Hepatocyte (in vitro differentiated cells): ENCODE data around the gene KIAA0586.
A peak's percentile ranks its signal among the peaks of the same experiment; 100 is the strongest.

Source experiments
- EZH2 ChIP-seq: fragments of 200-600 bp; sonication (generic); IDR thresholded peaks from 2 replicates; pipeline ENCODE4 v1.6.1; 2016; ENCODE audit warnings: antibody characterized with exemption, mild to moderate bottlenecking, borderline replicate concordance
- TF ChIP-seq, protein P1 (sequence below): fragments of 200-600 bp; sonication (generic); IDR thresholded peaks from 2 replicates; pipeline ENCODE4 v1.5.1; 2016; ENCODE audit warnings: antibody characterized with exemption, mild to moderate bottlenecking; ENCODE audit not compliant: poor library complexity

DNA sequence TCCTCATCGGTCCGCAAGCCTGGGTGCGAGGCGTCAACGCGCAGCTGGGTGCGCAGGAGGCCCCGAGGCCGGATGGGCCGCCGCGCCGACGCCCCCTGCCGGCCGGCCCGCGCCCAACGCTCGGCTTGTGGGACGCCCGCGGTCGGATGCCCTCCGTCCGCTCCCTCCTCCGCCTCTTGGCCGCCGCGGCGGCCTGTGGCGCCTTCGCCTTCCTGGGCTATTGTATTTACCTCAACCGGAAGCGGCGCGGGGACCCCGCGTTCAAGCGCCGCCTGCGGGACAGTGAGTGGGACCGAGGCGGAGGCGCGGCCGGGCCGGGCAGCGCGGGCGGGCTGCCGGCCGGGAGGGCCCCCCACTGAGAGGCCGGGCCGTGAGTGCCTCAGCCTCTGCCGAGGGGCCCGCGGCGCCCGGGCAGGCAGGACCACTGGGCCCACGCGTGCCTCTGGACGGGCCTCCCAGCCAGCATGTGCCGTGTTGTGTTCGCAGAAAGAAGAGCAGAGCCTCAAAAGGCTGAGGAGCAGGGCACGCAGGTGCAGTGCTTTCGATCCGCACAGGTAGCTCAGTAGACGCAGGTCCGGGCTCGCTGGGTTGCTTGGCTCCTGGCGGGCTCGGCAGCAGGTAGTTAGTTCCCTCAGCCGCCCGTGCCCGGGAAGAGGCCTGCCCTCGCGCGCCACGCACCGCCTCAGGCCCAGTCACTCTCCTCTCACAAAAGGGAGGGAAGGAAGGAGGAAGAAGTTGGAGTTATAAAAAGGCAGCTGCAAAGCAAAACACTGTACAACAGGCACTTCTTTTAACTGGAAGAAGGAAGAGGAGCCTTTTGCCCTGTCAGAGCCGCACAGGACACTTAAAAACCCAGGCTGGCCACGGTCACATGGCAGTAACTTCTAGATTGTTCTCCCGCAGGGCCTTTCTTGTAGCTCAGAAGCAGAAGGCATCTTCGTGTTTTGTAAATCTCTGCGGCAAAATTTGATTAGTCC, 31.4 kb upstream of the KIAA0586 start, which contains the start of gene TOMM20L:
- no peak for TF ChIP-seq EZH2
- TF ChIP-seq, protein P1, sequence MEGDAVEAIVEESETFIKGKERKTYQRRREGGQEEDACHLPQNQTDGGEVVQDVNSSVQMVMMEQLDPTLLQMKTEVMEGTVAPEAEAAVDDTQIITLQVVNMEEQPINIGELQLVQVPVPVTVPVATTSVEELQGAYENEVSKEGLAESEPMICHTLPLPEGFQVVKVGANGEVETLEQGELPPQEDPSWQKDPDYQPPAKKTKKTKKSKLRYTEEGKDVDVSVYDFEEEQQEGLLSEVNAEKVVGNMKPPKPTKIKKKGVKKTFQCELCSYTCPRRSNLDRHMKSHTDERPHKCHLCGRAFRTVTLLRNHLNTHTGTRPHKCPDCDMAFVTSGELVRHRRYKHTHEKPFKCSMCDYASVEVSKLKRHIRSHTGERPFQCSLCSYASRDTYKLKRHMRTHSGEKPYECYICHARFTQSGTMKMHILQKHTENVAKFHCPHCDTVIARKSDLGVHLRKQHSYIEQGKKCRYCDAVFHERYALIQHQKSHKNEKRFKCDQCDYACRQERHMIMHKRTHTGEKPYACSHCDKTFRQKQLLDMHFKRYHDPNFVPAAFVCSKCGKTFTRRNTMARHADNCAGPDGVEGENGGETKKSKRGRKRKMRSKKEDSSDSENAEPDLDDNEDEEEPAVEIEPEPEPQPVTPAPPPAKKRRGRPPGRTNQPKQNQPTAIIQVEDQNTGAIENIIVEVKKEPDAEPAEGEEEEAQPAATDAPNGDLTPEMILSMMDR = peak; percentile 65
